HG02840 (cell line): ENCODE measurements around the gene PXDC1.

Experiments used
- ATAC-seq: cut with Tn5 transposase; IDR thresholded peaks from one replicate; pipeline ENCODE4 v1.9.1; 2021; ENCODE audit warnings: mild to moderate bottlenecking, moderate library complexity, moderate number of reproducible peaks; ENCODE audit not compliant: unreplicated experiment, low FRiP score

The PXDC1 gene

DNA sequence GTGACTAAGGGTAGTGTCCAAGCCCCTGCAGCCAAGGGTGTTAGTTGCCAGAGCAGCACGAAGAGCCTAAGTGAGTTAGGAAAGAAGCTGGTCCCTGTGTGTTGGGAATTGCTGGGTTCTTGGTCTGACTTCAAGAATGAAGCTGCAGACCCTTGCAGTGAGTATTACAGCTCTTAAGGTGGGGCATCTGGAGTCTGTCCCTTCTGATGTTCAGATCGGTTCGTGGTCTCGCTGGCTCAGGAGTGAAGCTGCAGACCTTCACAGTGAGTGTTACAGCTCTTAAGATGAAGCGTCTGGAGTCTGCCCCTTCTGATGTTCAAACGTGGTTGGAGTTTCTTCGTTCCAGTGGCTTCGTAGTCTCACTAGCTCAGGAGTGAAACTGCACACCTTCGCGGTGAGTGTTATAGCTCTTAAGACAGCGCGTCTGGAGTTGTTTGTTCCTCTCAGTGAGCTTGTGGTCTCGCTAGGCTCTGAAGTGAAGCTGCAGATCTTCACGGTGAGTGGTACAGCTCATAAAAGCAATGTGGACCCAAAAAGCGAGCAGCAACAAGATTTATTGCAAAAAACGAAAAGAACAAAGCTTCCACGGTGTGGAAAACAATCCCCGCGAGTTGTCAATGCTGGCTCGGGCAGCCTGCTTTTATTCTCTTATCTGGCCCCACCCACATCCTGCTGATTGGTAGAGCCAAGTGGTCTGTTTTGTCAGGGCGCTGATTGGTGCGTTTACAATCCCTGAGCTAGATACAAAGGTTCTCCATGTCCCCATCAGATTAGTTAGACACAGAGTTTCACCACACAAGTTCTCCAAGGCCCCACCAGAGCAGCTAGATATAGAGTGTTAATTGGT, 31.8 kb downstream of the PXDC1 start:
- no peak for ATAC-seq

DNA sequence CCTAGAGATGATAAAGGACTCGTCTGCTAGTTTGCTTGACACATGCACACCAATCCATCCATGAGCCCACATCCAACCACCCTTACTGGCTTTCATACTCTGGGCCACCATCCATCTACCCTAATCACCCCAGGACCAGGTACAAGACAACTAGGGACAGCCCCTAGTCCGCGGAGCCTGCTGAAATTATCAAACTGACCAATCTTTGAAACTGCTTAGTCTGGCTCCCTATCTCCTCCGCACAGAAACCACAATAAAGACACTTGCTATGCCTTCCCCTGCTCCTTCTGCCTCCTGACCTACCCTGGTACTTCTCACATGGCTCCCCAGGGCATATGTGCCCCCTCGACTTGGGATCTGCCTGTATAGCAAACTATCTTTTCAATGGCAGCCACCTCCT, 33.1 kb downstream of the PXDC1 start:
- no peak for ATAC-seq

DNA sequence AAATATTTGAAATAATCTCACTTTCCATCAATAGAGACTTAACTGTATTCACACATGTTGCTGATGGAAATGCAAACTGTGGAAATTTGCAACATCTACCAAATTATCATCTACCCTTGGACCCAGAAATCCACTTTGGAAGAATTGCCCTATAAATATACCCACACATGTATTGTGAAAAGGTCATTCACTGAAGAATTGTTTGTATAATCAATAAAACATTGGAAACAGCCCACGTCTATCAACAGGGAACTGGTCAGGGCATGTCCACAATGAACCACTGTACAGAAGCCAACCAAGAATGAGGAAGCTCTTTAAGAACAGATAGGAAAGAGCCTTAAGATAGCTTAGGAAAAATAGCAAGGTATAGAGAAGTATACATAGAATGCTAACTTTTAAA, 36.2 kb downstream of the PXDC1 start:
- ATAC-seq: no peak

DNA sequence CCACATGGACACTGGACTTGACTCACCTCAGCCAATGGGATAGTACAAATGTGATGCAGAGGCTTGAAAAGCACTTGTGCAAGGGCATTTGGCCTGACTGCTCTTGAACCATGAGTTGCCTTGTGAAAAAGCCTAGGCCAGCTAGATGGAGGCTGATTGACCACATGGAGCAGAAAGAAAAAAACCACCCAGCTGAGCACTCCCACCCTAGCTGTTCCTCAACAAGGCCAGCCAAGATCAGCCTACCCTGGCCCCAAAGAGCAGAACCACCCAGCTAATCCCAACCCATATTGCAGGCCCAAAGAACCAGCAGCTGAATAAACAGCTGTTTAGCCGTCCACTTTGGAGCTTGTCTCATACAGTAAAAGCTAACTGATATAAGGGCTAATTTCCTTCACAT, 36.7 kb downstream of the PXDC1 start:
- ATAC-seq: no peak

DNA sequence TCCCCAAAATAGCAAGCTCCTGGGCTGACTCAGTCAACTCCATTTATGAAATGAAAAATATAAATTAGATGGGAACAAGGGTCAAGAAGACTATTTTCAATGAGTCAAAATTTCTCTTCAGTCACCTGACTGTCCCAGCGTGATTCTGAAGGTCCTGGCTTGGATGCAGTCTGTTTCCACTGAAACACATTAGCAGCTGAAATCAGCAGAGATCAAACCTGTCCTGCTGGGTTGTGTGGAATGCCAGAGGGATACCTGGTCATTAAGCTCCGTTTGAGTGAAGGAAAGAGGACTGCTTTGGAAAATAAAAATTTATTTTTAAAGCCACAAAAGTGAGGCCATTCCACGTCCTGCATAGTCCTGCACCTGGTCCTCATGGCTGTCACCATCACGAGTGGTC, 37.4 kb downstream of the PXDC1 start:
- ATAC-seq: no peak

DNA sequence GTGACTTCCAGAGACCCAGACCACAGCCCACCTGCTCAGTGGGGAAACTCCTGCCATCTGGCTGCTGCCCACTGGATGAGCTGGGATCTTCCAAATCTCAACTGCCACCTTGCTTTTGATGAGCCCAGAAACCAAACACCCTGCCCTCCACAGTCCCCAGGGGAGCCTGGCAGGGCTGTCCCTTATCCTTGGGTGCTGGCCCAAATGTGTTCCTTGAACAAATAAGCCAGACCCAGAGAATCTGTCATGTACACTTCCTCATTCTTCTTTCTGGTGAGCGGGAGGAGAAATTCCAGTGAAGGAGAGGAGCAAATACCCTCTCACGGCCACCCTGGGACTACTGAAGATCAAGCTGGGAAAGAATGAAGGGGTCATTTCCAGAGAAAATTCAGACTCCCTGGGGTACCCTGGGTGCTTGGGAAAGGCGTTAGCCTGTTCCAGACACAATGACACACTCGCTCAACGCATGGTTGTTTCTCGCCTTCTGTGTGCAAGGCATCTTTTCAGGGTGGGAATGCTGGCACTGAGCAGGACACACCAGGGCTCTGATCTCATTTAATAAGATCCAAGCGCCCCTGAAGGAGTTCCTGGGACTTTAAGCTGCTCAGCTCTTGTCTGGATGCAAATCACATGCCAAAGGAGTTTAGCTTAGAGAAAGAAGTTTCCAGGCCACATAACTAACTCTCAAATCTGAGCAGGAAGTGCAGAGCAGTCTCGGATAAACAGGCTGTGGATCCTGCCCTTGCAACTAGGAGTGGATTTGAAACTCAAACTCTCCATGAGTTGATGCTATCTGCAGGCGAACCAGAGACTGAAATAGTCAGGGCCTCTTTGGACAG, 38.5 kb downstream of the PXDC1 start:
- no peak for ATAC-seq

DNA sequence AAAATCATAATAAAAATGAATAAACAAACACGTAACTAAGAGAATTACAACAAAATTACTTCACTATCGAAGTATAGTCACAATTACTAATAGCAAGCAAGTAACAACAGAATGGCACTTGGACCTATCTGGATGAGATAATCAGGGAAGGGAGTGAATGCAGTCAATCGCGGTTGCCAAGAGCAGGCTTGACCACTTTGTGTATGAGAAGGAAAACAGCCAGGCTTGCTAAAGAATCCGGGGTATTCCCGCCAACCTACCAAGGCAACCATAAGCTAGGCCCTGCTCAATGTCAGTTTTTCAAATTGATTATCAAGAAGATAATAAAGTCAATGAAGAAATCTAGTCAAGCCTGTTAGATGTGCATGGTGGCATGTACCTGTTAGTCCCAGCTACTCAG, 39.7 kb downstream of the PXDC1 start:
- ATAC-seq: no peak

DNA sequence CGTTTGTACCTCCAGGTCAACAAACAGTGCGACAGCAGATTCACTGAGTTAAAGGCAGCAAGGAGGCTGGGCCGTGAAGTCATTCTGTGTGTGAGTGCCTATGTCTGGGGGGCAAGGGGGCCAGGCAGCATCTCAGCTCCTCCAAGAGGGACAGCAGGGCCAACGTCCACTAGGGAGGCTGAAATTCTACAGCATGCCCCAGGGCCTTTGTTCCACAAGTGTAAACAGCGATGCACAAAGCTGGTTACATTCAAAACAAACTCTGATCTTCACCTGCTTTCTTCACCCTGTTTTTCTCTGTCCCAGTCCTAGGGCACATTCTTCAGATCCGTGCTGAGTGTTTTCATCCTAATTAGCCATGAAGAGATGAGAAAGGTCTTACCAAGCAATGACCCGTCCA, 41.1 kb downstream of the PXDC1 start:
- no peak for ATAC-seq

DNA sequence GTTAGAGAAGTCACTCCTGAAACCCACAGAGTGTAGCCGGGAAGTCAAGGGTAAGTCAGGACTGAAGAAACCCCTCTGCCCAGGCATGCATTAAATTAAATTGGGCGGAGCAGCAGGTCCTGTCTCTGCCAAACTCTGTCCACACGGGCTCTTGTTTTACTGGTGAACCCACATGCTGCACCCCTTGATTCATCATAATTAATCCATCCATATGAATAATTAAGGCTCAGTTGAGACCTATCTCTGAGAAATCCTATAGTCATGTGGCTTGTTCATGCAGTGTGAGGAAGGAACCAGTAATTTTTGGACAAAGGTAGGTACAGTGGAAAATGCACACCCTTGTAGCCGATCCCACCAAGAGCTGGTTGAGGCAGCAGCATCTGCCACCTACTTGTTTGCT, 43.0 kb downstream of the PXDC1 start:
- ATAC-seq: no peak

DNA sequence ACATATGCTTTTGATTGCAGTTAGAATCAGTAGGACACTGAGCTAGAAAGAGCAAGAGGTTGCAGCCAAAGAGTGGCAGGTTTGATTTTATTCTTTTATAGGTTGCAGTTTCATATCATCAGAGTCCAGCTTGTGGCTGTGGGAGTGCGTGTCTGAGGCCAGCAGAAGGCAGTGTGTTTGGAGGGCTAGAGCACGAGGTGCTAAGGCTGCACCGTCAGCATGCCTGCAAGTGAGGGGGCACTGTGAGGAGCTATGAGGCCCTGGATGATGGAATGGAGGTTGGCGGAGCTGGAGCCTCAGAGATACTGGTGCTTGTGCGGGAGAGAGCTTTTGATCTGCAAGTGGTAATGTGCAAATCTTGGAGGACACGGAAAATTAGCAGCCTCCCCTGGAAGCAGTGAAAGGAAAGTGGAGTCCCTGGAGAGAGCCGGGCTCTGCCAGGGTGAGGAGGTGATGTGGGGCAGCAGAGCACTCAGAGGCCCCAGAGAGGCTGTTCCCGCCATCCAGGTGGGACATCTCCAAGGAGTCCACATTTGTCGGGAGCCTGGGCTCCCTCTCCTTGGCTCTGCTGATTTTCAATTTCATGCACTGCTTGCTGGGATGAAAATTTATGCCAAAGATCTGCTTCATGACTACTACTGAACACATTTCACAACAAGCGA, 43.6 kb downstream of the PXDC1 start:
- ATAC-seq: no peak

DNA sequence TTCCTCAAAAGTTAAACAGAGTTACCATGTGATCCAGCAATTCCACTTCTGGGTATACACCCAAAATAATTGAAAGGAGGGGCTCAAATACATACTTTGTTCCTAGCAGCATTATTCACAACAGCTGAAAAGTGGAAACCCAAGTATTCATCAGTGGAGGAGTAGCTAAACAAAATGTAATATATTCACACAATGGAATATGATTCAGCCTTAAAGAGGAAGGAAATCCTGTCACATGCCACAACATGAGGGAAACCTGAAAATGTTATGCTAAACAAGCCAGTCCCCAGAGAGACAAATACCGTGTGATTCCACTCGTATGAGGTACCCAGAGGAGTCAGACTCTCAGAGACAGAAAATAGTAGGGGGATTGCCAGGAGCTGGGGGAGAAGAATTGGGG, 44.5 kb downstream of the PXDC1 start:
- ATAC-seq: no peak

DNA sequence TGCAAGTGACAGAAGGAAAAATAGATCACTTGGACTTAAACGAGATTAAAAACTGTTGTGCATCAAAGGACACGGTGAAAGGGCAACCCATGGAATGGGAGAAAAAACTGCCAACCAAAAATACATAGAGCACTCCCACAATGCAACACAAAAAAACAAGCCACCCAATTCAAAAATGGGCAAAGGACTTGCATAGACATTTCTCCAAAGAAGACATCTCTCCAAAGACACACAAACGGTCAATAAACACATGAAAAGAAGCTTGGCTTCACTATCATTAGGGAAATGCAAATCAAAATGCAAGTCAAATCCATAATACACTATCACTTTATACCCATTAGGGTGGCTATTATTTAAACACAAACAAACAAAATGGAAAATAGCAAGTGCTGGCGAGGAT, 45.0 kb downstream of the PXDC1 start:
- no peak for ATAC-seq

DNA sequence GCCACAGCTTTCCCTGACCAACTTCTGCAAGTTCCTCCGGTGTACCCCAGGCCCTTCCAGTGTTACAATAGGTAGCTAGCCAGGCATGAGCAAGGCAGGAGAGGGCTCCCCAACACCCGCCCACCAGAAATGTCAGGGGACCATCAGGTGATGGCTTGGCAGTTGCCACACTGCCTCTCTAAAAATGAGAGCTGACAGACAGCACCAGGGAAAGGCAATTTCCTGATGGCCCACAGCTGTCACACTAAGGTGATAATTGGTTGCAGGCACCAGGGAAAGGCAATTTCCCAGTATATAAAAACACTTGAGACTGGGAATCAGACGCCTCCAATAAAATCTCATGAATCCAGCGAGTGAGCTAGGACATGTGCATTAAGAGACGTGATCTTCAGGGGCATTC, 49.9 kb downstream of the PXDC1 start:
- ATAC-seq: no peak

DNA sequence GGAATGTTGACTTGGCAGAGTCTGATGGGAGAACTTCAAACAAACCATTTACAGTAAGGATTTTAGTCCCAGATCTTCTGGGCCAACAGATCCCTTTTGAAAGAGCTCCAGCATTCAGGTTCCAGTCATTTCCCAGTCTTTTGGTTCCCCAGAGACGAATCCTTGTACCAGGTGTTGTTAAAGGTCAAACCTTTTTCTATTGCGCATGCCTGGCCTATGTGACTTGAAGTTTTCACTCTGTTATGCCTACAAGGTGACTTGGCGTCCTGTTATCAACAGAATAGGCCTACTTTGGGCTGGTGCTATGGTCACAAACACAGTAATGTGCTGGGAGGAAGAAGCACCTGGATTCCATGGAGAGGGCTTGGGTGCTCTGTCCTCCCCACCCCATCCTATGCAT, 52.3 kb downstream of the PXDC1 start:
- ATAC-seq: no peak

DNA sequence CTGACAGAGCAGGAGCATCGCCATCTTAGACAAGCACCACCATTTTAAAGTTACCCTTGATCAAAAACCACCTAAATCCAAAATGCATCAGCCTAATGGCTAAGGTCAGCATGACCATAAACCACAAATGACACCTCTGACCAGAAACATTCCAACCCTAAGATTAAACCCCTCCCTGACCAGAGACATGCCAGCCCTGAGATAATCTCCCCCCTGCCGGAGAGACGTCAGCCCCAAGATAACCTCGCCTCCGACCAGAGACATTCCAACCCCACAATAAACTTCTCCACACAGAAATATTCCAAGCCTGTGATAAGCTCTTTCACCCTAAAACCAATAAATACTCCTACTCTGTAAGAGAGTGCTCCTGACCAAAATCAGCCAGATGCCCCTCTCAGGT, 53.5 kb downstream of the PXDC1 start:
- no peak for ATAC-seq

DNA sequence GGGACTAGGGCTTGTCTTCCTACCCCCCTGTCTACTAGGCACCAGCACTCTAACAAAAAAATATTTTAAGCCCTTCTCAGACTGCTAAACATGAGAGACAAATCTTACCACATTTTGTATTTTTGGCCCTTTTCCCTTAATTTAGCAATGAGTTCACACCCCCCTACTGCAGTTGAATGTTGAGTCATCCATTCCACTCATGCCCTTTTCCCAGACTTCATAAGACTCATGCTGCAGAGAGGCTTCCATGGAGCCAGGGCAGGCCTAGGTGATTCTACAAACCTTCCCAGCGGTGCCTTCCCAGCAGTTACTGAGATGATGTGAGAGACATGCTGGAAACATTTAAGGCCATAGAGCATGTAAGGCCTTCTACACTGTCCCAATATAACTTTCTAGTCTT, 53.9 kb downstream of the PXDC1 start:
- ATAC-seq: no peak

DNA sequence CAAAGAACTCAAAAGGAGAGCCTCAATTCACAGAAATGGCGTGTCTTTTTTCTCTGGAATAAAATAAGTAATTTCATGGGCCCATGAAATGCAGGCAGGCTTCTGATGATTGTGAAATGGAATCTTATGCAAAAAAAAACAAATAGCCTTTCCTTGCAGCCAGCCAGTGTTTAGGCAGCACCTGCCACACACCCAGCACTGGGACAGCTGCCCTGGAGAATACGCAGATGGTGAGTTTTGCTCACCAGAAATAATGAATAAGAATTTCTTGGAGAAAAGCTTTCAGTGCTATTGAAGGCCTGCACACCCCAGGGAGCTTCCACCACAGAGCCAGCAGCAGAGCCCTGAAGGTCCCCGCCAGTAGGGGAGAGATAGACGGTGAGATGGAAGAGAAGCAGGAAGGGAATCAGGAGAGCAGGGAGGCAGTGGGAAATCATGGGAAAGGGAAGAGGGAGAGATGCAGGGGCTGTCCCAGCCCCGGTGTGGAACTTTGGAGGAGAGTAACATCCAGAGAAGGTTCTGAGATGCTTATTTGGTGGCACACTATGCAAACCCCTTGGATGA, 54.9 kb downstream of the PXDC1 start:
- ATAC-seq: no peak

DNA sequence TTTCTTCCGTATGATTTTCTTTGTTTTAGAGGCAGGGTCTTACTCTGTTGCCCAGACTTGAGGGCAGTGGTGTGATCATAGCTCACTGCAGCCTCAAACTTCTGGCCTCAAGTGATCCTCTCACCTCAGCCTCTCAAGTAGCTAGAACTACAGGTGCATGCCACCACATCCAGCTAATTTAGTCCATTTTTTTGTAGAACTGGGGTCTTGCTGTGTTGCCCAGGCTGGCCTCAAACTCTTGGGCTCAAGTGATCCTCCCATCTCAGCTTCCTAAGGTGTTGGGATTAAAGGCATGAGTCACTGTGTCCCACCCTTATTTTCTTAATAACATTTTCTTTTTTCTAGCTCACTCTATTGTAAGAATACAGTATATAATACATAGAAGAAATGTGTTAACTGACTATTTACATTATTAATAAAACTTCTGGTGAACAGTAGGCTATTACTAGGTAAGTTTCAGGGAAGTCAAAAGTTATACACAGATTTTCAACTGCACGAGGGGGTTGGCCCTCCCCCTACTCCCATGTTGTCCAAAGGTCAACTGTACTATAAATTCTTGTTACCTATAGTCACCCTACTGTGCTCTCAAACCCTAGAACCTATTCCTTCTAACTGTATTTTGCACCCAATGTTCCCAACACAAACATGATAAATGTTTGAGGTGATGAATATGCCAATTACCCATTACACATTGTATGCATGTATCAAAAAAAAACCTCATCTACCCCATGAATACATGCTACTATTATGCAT, 56.3 kb downstream of the PXDC1 start:
- no peak for ATAC-seq

DNA sequence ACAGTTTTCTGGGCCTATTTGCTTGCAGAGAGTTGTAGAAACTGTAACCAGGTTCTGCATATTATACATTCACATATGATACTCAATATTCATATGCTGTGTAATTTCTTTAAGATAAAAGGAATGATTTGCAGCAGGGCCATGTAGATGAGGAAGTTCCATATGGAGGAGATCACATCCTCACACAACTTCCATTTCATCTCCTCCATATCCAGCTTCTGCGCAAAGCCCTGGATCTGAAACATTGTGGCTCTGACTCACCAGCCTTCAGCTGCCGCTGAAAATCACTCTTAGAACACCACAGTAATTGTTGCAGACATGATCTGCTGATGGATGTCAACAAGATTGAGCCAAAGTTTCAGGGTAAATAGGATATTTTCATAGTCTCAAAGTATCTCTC, 57.7 kb downstream of the PXDC1 start:
- no peak for ATAC-seq

DNA sequence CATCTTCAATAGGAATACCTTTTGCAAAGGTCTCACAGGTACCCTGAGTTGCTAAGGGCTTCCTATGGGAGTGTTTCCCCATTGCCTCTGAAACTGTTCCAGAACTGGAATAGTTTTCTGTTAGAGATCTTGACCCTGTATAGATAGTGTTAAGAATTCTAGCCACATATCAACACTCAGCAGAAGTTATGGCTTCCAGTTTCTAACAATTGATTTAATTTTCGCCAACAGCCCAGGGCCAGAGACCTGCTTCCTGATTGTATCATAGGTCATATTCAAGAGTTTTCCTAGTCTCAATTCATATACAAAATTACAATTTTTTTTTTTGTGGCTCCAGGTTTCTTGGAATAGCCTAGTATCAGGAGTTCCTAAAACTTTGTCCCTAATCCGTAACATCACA, 61.0 kb downstream of the PXDC1 start:
- ATAC-seq: no peak
